Activated CD4-positive, alpha-beta memory T cell treated with anti-CD3 and anti-CD28 coated beads, Interleukin-2, amount 10 ng/mL, durations not matched to agents 7 days and 5 days (primary cell): ENCODE measurements around the gene SIN3B. TPM values are rescaled to one million over a fixed set of nuclear protein-coding genes. Genes with fewer than 3 reads are reported as not detected.

ENCODE experiments used
- CTCF ChIA-PET: fragments of 350-600 bp; sonication (Branson Sonifier 250); formaldehyde crosslinking; loops from one replicate; lab custom pipeline; 2021; ENCODE audit warnings: antibody characterized with exemption, inconsistent platforms; lab: Charles Lee
- POLR2A ChIA-PET: fragments of 350-600 bp; sonication (Branson Sonifier 250); formaldehyde crosslinking; loops from one replicate; lab custom pipeline; 2021; ENCODE audit warnings: antibody characterized with exemption; lab: Charles Lee
- DNase-seq: peaks from one replicate; pipeline ENCODE4 v3.0.0-alpha.2; 2020
- H3K27ac Mint-ChIP-seq: one replicate; pipeline ENCODE4 v1.8.0; 2021; ENCODE audit warnings: mild to moderate bottlenecking, mixed read lengths
- H3K27me3 Mint-ChIP-seq: one replicate; pipeline ENCODE4 v1.8.0; 2021; ENCODE audit warnings: mixed read lengths
- H3K36me3 Mint-ChIP-seq: one replicate; pipeline ENCODE4 v1.8.0; 2021; ENCODE audit warnings: low read depth, mixed read lengths
- H3K4me1 Mint-ChIP-seq: one replicate; pipeline ENCODE4 v1.8.0; 2021; ENCODE audit warnings: mixed read lengths
- H3K4me3 Mint-ChIP-seq: one replicate; pipeline ENCODE4 v1.8.0; 2021; ENCODE audit warnings: mild to moderate bottlenecking, mixed read lengths
- H3K9me3 Mint-ChIP-seq: one replicate; pipeline ENCODE4 v1.8.0; 2021; ENCODE audit warnings: mixed read lengths
- total RNA-seq, 2 experiments: library from RNA; stranded (reverse); gene quantifications; one replicate each; pipeline ENCODE4 v1.2.3, GENCODE V29; 2021

Gene SIN3B
- total RNA-seq, 2 experiments from 2014 or later, result 25.8 to 28.1 TPM

GRCh38 chr19:16836115-16837034 is 7.2 kb downstream of the SIN3B start:
- Mint-ChIP-seq H3K27ac (no peak overlapping the region), H3K4me1 (peaks cover 5% of the 10 kb centered on the region), H3K27me3 (no peaks in the 10 kb centered on the region), H3K36me3 (peaks cover 17% of the 10 kb centered on the region), H3K4me3 (no peak overlapping the region), H3K9me3 (no peaks in the 10 kb centered on the region)
- POLR2A ChIA-PET, result no interaction called here
- DNase-seq, result peak; percentile 21
- CTCF ChIA-PET, result interaction anchor here (0.6 kb wide), 1 partner anchor 812 kb away, joined by 3 read pairs; no protein-coding TSS in a partner anchor

- H3K4me1 Mint-ChIP-seq, result peaks cover 2% of the 10 kb centered on the region
- H3K27ac Mint-ChIP-seq, result no peak overlapping the region
- no peak overlapping the region for H3K4me3 Mint-ChIP-seq
- H3K27me3 Mint-ChIP-seq, result no peaks in the 10 kb centered on the region
- no peaks in the 10 kb centered on the region for H3K9me3 Mint-ChIP-seq
- peaks cover 11% of the 10 kb centered on the region for H3K36me3 Mint-ChIP-seq
- POLR2A ChIA-PET, result no interaction called here
- no peak for DNase-seq
- CTCF ChIA-PET, result no interaction called here
Measured at GRCh38 chr19:16837035-16837362, 7.8 kb downstream of the SIN3B start.

- no peak for DNase-seq
- Mint-ChIP-seq H3K27ac (no peak overlapping the region), H3K27me3 (no peaks in the 10 kb centered on the region), H3K4me1 (peaks cover 2% of the 10 kb centered on the region), H3K9me3 (no peaks in the 10 kb centered on the region), H3K4me3 (no peak overlapping the region), H3K36me3 (peaks cover 14% of the 10 kb centered on the region)
- ChIA-PET POLR2A (no interaction called here), CTCF (no interaction called here)
Measured at GRCh38 chr19:16841391-16841926, 12.3 kb downstream of the SIN3B start.

GRCh38 chr19:16846901-16847300 is 17.7 kb downstream of the SIN3B start:
- H3K9me3 Mint-ChIP-seq, result no peaks in the 10 kb centered on the region
- no peak for DNase-seq
- POLR2A ChIA-PET, result no interaction called here
- H3K36me3 Mint-ChIP-seq, result peaks cover 15% of the 10 kb centered on the region
- H3K27ac Mint-ChIP-seq, result no peak overlapping the region
- no peaks in the 10 kb centered on the region for H3K4me1 Mint-ChIP-seq
- CTCF ChIA-PET, result no interaction called here
- H3K4me3 Mint-ChIP-seq, result no peak overlapping the region
- H3K27me3 Mint-ChIP-seq, result no peaks in the 10 kb centered on the region

- no peaks in the 10 kb centered on the region for H3K27me3 Mint-ChIP-seq
- no peak for DNase-seq
- ChIA-PET CTCF (no interaction called here), POLR2A (no interaction called here)
- no peak overlapping the region for H3K27ac Mint-ChIP-seq
- H3K4me3 Mint-ChIP-seq, result no peak overlapping the region
- H3K4me1 Mint-ChIP-seq, result no peaks in the 10 kb centered on the region
- H3K9me3 Mint-ChIP-seq, result no peaks in the 10 kb centered on the region
- H3K36me3 Mint-ChIP-seq, result peaks cover 17% of the 10 kb centered on the region
Measured at GRCh38 chr19:16847430-16847829, 18.2 kb downstream of the SIN3B start.

- Mint-ChIP-seq H3K27me3 (no peaks in the 10 kb centered on the region), H3K4me1 (no peaks in the 10 kb centered on the region), H3K36me3 (peaks cover 24% of the 10 kb centered on the region), H3K27ac (no peak overlapping the region), H3K9me3 (no peaks in the 10 kb centered on the region), H3K4me3 (no peak overlapping the region)
- no peak for DNase-seq
- ChIA-PET POLR2A (no interaction called here), CTCF (no interaction called here)
Measured at GRCh38 chr19:16849168-16849567, 20.0 kb downstream of the SIN3B start.

GRCh38 chr19:16850133-16850532 is 20.9 kb downstream of the SIN3B start:
- H3K36me3 Mint-ChIP-seq, result peaks cover 22% of the 10 kb centered on the region
- H3K27ac Mint-ChIP-seq, result no peak overlapping the region

GRCh38 chr19:16851031-16851712 is 22.0 kb downstream of the SIN3B start:
- H3K9me3 Mint-ChIP-seq, result no peaks in the 10 kb centered on the region
- ChIA-PET CTCF (no interaction called here), POLR2A (no interaction called here)
- no peak for DNase-seq
- H3K36me3 Mint-ChIP-seq, result peaks cover 23% of the 10 kb centered on the region
- no peaks in the 10 kb centered on the region for H3K4me1 Mint-ChIP-seq
- no peak overlapping the region for H3K4me3 Mint-ChIP-seq
- no peak overlapping the region for H3K27ac Mint-ChIP-seq
- H3K27me3 Mint-ChIP-seq, result no peaks in the 10 kb centered on the region

More at GRCh38 chr19:16850133-16850532, 20.9 kb downstream of the SIN3B start:
- no peaks in the 10 kb centered on the region for H3K4me1 Mint-ChIP-seq
- ChIA-PET POLR2A (no interaction called here), CTCF (no interaction called here)
- no peaks in the 10 kb centered on the region for H3K27me3 Mint-ChIP-seq
- no peak overlapping the region for H3K4me3 Mint-ChIP-seq
- H3K9me3 Mint-ChIP-seq, result no peaks in the 10 kb centered on the region
- no peak for DNase-seq

GRCh38 chr19:16853066-16853465 is 23.9 kb downstream of the SIN3B start:
- Mint-ChIP-seq H3K4me3 (no peak overlapping the region), H3K4me1 (no peaks in the 10 kb centered on the region)
- no peak for DNase-seq

GRCh38 chr19:16856091-16856490 is 26.9 kb downstream of the SIN3B start:
- CTCF ChIA-PET, result no interaction called here
- peaks cover 20% of the 10 kb centered on the region for H3K36me3 Mint-ChIP-seq
- H3K4me3 Mint-ChIP-seq, result no peak overlapping the region
- no peak overlapping the region for H3K27ac Mint-ChIP-seq
- no peaks in the 10 kb centered on the region for H3K9me3 Mint-ChIP-seq
- H3K4me1 Mint-ChIP-seq, result no peaks in the 10 kb centered on the region
- no peak for DNase-seq
- no peaks in the 10 kb centered on the region for H3K27me3 Mint-ChIP-seq
- POLR2A ChIA-PET, result no interaction called here

More at GRCh38 chr19:16853066-16853465, 23.9 kb downstream of the SIN3B start:
- Mint-ChIP-seq H3K27ac (no peak overlapping the region), H3K9me3 (no peaks in the 10 kb centered on the region), H3K27me3 (no peaks in the 10 kb centered on the region), H3K36me3 (peaks cover 20% of the 10 kb centered on the region)
- ChIA-PET POLR2A (no interaction called here), CTCF (no interaction called here)

GRCh38 chr19:16859626-16860025 is 30.4 kb downstream of the SIN3B start:
- no peak for DNase-seq
- Mint-ChIP-seq H3K27ac (no peak overlapping the region), H3K36me3 (peaks cover 8% of the 10 kb centered on the region), H3K4me3 (no peak overlapping the region), H3K9me3 (no peaks in the 10 kb centered on the region), H3K27me3 (no peaks in the 10 kb centered on the region), H3K4me1 (peaks cover 12% of the 10 kb centered on the region)
- ChIA-PET CTCF (no interaction called here), POLR2A (no interaction called here)

GRCh38 chr19:16860118-16860517 is 30.9 kb downstream of the SIN3B start:
- Mint-ChIP-seq H3K4me3 (no peak overlapping the region), H3K27ac (no peak overlapping the region), H3K9me3 (no peaks in the 10 kb centered on the region), H3K36me3 (peaks cover 4% of the 10 kb centered on the region), H3K27me3 (no peaks in the 10 kb centered on the region), H3K4me1 (peaks cover 12% of the 10 kb centered on the region)
- ChIA-PET POLR2A (no interaction called here), CTCF (no interaction called here)
- DNase-seq, result no peak

GRCh38 chr19:16861011-16861410 is 31.8 kb downstream of the SIN3B start:
- Mint-ChIP-seq H3K4me3 (no peak overlapping the region), H3K27ac (no peak overlapping the region), H3K36me3 (peaks cover 5% of the 10 kb centered on the region), H3K27me3 (no peaks in the 10 kb centered on the region), H3K4me1 (peaks cover 12% of the 10 kb centered on the region), H3K9me3 (no peaks in the 10 kb centered on the region)
- ChIA-PET POLR2A (no interaction called here), CTCF (no interaction called here)
- DNase-seq, result no peak
